GM23338 (cell line): ENCODE measurements around the gene PCDHGB1.
A peak's percentile ranks its signal among the peaks of the same experiment; 100 is the strongest.

Experiments used
- CREB1 ChIP-seq: fragments of 250-450 bp; sonication (Bioruptor Pico); IDR thresholded peaks from 2 replicates; pipeline ENCODE4 v1.5.0; 2020; ENCODE audit warnings: low read depth, mild to moderate bottlenecking, moderate library complexity
- CTCF ChIP-seq, 2 experiments: fragments of 200-600 bp in 1 of 2; sonication (generic) in 1 of 2; conservative IDR thresholded peaks; 2 replicates each; pipeline versions ENCODE4 v1.5.1 to v1.6.1; 2016 to 2017; ENCODE audit warnings: antibody characterized with exemption in 2 of 2, low read depth in 2 of 2, mild to moderate bottlenecking in 2 of 2, moderate library complexity in 1 of 2
- ETS1 ChIP-seq: IDR thresholded peaks from 2 replicates; pipeline ENCODE4 v1.6.1; 2016; ENCODE audit warnings: antibody characterized with exemption
- EZH2 ChIP-seq: fragments of 200-600 bp; sonication (generic); IDR thresholded peaks from one replicate; pipeline ENCODE4 v1.8.0; 2017; ENCODE audit warnings: antibody characterized with exemption, mild to moderate bottlenecking, low read depth; ENCODE audit not compliant: unreplicated experiment
- EZH2phosphoT487 ChIP-seq: fragments of 200-600 bp; sonication (generic); IDR thresholded peaks from one replicate; pipeline ENCODE4 v1.8.1; 2018; ENCODE audit warnings: antibody characterized with exemption; ENCODE audit not compliant: unreplicated experiment
- JUNB ChIP-seq: IDR thresholded peaks from one replicate; pipeline ENCODE4 v1.6.1; 2016; ENCODE audit warnings: antibody characterized with exemption; ENCODE audit not compliant: unreplicated experiment
- NANOG ChIP-seq: IDR thresholded peaks from 2 replicates; pipeline ENCODE4 v1.6.1; 2016; ENCODE audit warnings: antibody characterized with exemption, borderline replicate concordance
- POLR2AphosphoS5 ChIP-seq: IDR thresholded peaks from 2 replicates; pipeline ENCODE4 v1.6.1; 2016; ENCODE audit warnings: antibody characterized with exemption, low read depth
- REST ChIP-seq: IDR thresholded peaks from one replicate; pipeline ENCODE4 v1.6.1; 2018; ENCODE audit warnings: antibody characterized with exemption; ENCODE audit not compliant: unreplicated experiment
- STAT1 ChIP-seq: IDR thresholded peaks from one replicate; pipeline ENCODE4 v1.6.1; 2016; ENCODE audit warnings: antibody characterized with exemption; ENCODE audit not compliant: unreplicated experiment
- ZNF114 ChIP-seq: fragments of 250-450 bp; sonication (Bioruptor Pico); IDR thresholded peaks from 2 replicates; pipeline ENCODE4 v1.5.0; 2020; ENCODE audit warnings: mild to moderate bottlenecking, moderate library complexity

GRCh38 chr5:141326088-141326854 is 23.6 kb upstream of the PCDHGB1 start:
- TF ChIP-seq CTCF (conservative IDR thresholded peaks at IDR 0.05; ENCODE audit: low read depth in 2 of 2) (peak; percentile 80 to 84), EZH2 (no peak), POLR2AphosphoS5 (peak; percentile 66), REST (no peak), CREB1 (CRISPR knock-in tag) (0 out of 2 replicates have a peak, but pooled peaks have one; percentile 19), ZNF114 (no peak), EZH2phosphoT487 (no peak), NANOG (no peak), STAT1 (no peak), JUNB (no peak), ETS1 (no peak)
